Measurements from ENCODE around the gene BORCS5. TPM values are rescaled to one million over a fixed set of nuclear protein-coding genes. Genes with fewer than 3 reads are reported as not detected.

The BORCS5 gene
- total and polyA plus RNA-seq, 2 of the 4 experiments (the other 2 are of a cell fraction): 14.4 to 18.3 TPM

GRCh38 chr12:12327802-12328201, 29.1 kb upstream of the BORCS5 start:
- CTCF ChIA-PET: interaction anchor here (0.6 to 1.3 kb wide), 8 partner anchors 25 to 277 kb away, joined by 3 to 7 read pairs (median 4); partner anchors contain the start of gene BORCS5
- POLR2A ChIA-PET (ENCODE audit: unreplicated experiment): no interaction called here
- peak overlapping the region; percentile 58; the same call in 1 of the 2 replicates for H2BK20ac ChIP-seq (ENCODE audit: low read depth, low read length)

More at GRCh38 chr12:12327802-12328201, 29.1 kb upstream of the BORCS5 start:
- 0 out of 2 replicates have a peak, but pooled peaks cover 2% of the 10 kb centered on the region for H3K27me3 ChIP-seq (ENCODE audit: control insufficient read depth, insufficient read depth, low read length)
- no TSS peak for BruUV-seq (replicated peaks)
- no peaks in the 10 kb centered on the region for H3K9me1 ChIP-seq (ENCODE audit: insufficient read depth, low read length)
- no peaks in the 10 kb centered on the region for H3K79me1 ChIP-seq (ENCODE audit: low read depth in 1 of 2, low read length in 2 of 2)
- intact Hi-C loops (cut with micrococcal nuclease) (loop anchor here (1.0 to 10.0 kb wide), 3 partner anchors 153 to 292 kb away; no protein-coding TSS in a partner anchor), in situ Hi-C loops (cut with MboI; ENCODE audit: low sequenced_read_pairs) (loop anchor here (10.0 kb wide), 1 partner anchor 743 kb away; no protein-coding TSS in a partner anchor), dilution Hi-C loops (cut with HindIII; ENCODE audit: low sequenced_read_pairs, unreplicated experiment) (no loop called here)
- no peak overlapping the region for H3K4ac ChIP-seq (ENCODE audit: low read depth, low read length)
- ATAC-seq (ENCODE audit: low read depth) (peak; percentile 65), DNase-seq (peak; percentile 73)
- no peak overlapping the region for H3K18ac ChIP-seq (ENCODE audit: low read depth, low read length)
- peak; percentile 71 for TF ChIP-seq SMC3 (IDR thresholded peaks at IDR 0.05; ENCODE audit: low read depth, low read length)
- TF ChIP-seq CHD1 (IDR thresholded peaks at IDR 0.05; ENCODE audit: low read depth, low read length): no peak
- TF ChIP-seq FOS (IDR thresholded peaks at IDR 0.05; ENCODE audit: low read depth, low read length): no peak
- no peak for TF ChIP-seq RFX5 (IDR thresholded peaks at IDR 0.05; ENCODE audit: low read depth, low read length)
- peak; percentile 80 for TF ChIP-seq CTCF (conservative IDR thresholded peaks at IDR 0.05; ENCODE audit: low read depth, low read length)
- no peak for TF ChIP-seq RCOR1 (IDR thresholded peaks at IDR 0.05; ENCODE audit: insufficient replicate concordance, low read length)
- TF ChIP-seq MAFK (IDR thresholded peaks at IDR 0.05; ENCODE audit: low read depth, low read length): no peak
- TF ChIP-seq MXI1 (IDR thresholded peaks at IDR 0.05; ENCODE audit: borderline replicate concordance, low read depth, low read length): no peak
- no peak for TF ChIP-seq ELK1 (IDR thresholded peaks at IDR 0.05; ENCODE audit: borderline replicate concordance, low read depth, low read length)
- no peak for TF ChIP-seq NFE2L2 (IDR thresholded peaks at IDR 0.05; ENCODE audit: low read depth, low read length)
- TF ChIP-seq, protein P1, sequence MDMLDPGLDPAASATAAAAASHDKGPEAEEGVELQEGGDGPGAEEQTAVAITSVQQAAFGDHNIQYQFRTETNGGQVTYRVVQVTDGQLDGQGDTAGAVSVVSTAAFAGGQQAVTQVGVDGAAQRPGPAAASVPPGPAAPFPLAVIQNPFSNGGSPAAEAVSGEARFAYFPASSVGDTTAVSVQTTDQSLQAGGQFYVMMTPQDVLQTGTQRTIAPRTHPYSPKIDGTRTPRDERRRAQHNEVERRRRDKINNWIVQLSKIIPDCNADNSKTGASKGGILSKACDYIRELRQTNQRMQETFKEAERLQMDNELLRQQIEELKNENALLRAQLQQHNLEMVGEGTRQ (IDR thresholded peaks at IDR 0.05; ENCODE audit: low read depth, low read length): no peak
- peak; percentile 82 for TF ChIP-seq RAD21 (IDR thresholded peaks at IDR 0.05; ENCODE audit: low read length)
- TF ChIP-seq POLR2A (IDR thresholded peaks at IDR 0.05; ENCODE audit: low read depth, low read length): no peak
- no peak for TF ChIP-seq BHLHE40 (IDR thresholded peaks at IDR 0.05; ENCODE audit: low read depth, low read length)
- TF ChIP-seq CEBPB (IDR thresholded peaks at IDR 0.05; ENCODE audit: low read depth, low read length): no peak
- no peak for TF ChIP-seq MAZ (IDR thresholded peaks at IDR 0.05; ENCODE audit: borderline replicate concordance, low read depth, low read length)
- H3K14ac ChIP-seq (replicated peaks; ENCODE audit: low read depth, low read length): no peak overlapping the region
- H3K27ac ChIP-seq (ENCODE audit: insufficient read depth, low read length): no peak overlapping the region
- H2BK120ac ChIP-seq (ENCODE audit: low read depth, low read length): peak overlapping the region; percentile 53
- no peak overlapping the region for H4K5ac ChIP-seq (ENCODE audit: low read depth, low read length)
- H4K8ac ChIP-seq (ENCODE audit: low read depth in 2 of 2, low read length in 2 of 2): peak overlapping the region in 1 of 2 experiments; percentile 54; a peak in 1 of 4 replicates
- H2BK5ac ChIP-seq (ENCODE audit: low read depth, low read length, poor library complexity, severe bottlenecking): no peak overlapping the region
- no peak overlapping the region for H3K9ac ChIP-seq (ENCODE audit: low read depth, low read length)
- no peak overlapping the region for H2AFZ ChIP-seq (replicated peaks; ENCODE audit: low read length, poor library complexity)
- H2BK15ac ChIP-seq (ENCODE audit: low read depth, low read length): no peak overlapping the region
- no peak overlapping the region for H3K56ac ChIP-seq (ENCODE audit: extremely low read depth, insufficient read depth, low read length)
- no peak overlapping the region for H2AK9ac ChIP-seq (replicated peaks; ENCODE audit: low read depth, low read length, poor library complexity)
- H2AK5ac ChIP-seq (ENCODE audit: low read depth, low read length): no peak overlapping the region
- no peaks in the 10 kb centered on the region for H4K20me1 ChIP-seq (ENCODE audit: insufficient read depth, low read length)
- no peak overlapping the region for H3K4me2 ChIP-seq (ENCODE audit: low read depth, low read length)
- peaks cover 2% of the 10 kb centered on the region; the same call in 1 of the 2 replicates for H3K4me1 ChIP-seq (ENCODE audit: control insufficient read depth, insufficient read depth, low read length)
- H4K91ac ChIP-seq (ENCODE audit: insufficient read depth, low read depth, low read length): no peak overlapping the region
- H3K23ac ChIP-seq (ENCODE audit: low read depth, low read length): no peak overlapping the region
- H3K36me3 ChIP-seq (ENCODE audit: control insufficient read depth, insufficient read depth, low read length): no peaks in the 10 kb centered on the region
- no CpG with 5 or more reads among the region's 1 CpG for WGBS, 2 experiments (ENCODE audit: extremely low coverage in 2 of 2, insufficient read length in 1 of 2)
- H3K4me3 ChIP-seq (ENCODE audit: insufficient read depth, low read depth, low read length): no peak overlapping the region
- no peaks in the 10 kb centered on the region for H3K9me3 ChIP-seq (ENCODE audit: control insufficient read depth, insufficient read depth, low read length)

All from IMR-90 (cell line).